Nephron (organoid): ENCODE measurements around the gene TTC21A.

Experiments
- H3K27ac Mint-ChIP-seq, 3 experiments: 2 replicates each; pipeline ENCODE4 v1.8.0; 2020; ENCODE audit warnings: mixed read lengths in 3 of 3, mild to moderate bottlenecking in 2 of 3, moderate library complexity in 1 of 3
- H3K27me3 Mint-ChIP-seq: 2 replicates; pipeline ENCODE4 v1.8.0; 2021; ENCODE audit warnings: low read depth, mild to moderate bottlenecking, moderate library complexity, mixed read lengths
- H3K36me3 Mint-ChIP-seq: 2 replicates; pipeline ENCODE4 v1.8.0; 2020; ENCODE audit warnings: low read depth, mixed read lengths
- H3K4me1 Mint-ChIP-seq: 2 replicates; pipeline ENCODE4 v1.8.0; 2020; ENCODE audit warnings: mixed read lengths
- H3K4me3 Mint-ChIP-seq, 3 experiments: 2 replicates each; pipeline ENCODE4 v1.8.0; 2020; ENCODE audit warnings: mild to moderate bottlenecking in 3 of 3, mixed read lengths in 3 of 3, moderate library complexity in 2 of 3
- H3K9me3 Mint-ChIP-seq: 2 replicates; pipeline ENCODE4 v1.8.0; 2020; ENCODE audit warnings: mixed read lengths
- TF ChIP-seq, protein P1 (sequence below), 3 experiments: fragments of 200-600 bp; sonication (generic); IDR thresholded peaks; one replicate each; pipeline ENCODE4 v1.5.0; 2021; ENCODE audit warnings: antibody characterized with exemption in 3 of 3; ENCODE audit not compliant: unreplicated experiment in 3 of 3

The TTC21A gene

DNA sequence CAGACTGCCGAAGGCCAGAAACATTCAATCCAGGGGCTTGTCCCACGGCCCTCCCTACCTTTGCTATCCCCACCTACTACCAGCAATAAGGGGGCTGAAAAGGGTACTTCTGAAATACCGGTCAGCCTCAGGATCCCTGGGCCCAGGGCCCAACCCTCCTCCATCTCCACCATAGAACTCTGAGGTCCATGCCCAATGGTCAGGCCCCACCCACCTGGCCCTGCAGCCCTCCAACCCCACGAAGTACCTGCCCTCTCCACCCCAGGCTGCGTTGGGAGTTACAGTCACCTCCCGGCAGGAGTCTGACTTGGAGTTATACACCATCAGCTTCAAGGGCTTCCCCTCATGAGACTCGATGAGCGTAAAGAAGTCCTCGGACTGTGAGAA, 7.0 kb upstream of the TTC21A start:
- no peaks in the 10 kb centered on the region for H3K9me3 Mint-ChIP-seq
- H3K27me3 Mint-ChIP-seq = no peaks in the 10 kb centered on the region
- peaks cover 40% of the 10 kb centered on the region for H3K4me1 Mint-ChIP-seq
- peaks cover 21% of the 10 kb centered on the region for H3K36me3 Mint-ChIP-seq
- TF ChIP-seq, protein P1, sequence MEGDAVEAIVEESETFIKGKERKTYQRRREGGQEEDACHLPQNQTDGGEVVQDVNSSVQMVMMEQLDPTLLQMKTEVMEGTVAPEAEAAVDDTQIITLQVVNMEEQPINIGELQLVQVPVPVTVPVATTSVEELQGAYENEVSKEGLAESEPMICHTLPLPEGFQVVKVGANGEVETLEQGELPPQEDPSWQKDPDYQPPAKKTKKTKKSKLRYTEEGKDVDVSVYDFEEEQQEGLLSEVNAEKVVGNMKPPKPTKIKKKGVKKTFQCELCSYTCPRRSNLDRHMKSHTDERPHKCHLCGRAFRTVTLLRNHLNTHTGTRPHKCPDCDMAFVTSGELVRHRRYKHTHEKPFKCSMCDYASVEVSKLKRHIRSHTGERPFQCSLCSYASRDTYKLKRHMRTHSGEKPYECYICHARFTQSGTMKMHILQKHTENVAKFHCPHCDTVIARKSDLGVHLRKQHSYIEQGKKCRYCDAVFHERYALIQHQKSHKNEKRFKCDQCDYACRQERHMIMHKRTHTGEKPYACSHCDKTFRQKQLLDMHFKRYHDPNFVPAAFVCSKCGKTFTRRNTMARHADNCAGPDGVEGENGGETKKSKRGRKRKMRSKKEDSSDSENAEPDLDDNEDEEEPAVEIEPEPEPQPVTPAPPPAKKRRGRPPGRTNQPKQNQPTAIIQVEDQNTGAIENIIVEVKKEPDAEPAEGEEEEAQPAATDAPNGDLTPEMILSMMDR (IDR thresholded peaks at IDR 0.05; ENCODE audit: unreplicated experiment in 3 of 3) = no peak
- no peak overlapping the region for H3K27ac Mint-ChIP-seq
- no peak overlapping the region for H3K4me3 Mint-ChIP-seq

DNA sequence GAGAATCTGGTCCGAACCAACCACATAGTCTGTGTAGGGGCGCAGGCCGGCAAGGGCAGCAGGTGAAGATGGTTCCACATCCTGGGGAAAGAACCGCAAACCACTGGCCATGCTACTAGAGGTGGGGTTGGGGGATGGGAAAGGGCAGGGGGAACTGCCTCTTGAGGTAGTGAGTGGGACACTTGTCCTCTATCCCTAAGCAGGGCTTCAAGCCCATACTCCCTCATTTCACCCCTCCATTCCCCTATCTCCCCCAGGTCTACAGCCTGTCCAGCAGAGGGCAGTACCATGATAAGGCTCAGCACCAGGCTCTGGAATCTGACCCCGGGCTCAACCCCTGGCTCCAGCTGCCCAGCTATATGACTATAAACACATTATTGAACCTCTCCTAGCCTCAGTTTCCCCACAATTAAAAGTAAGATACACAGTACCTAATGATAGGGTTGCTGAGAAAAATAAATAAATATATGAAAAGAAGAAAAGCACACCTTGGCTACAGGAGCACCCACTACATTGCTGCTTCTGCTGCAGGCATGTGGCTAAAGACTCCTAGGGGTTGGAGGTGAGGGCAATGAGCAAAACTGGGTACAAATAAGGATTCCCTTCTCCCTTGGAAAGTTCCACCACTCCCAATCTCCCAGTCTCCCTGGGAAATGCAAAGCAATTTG, 6.3 kb upstream of the TTC21A start:
- Mint-ChIP-seq H3K36me3 (peaks cover 17% of the 10 kb centered on the region), H3K9me3 (no peaks in the 10 kb centered on the region), H3K27me3 (no peaks in the 10 kb centered on the region), H3K4me3 (no peak overlapping the region), H3K4me1 (peaks cover 40% of the 10 kb centered on the region), H3K27ac (no peak overlapping the region)
- TF ChIP-seq, protein P1 (IDR thresholded peaks at IDR 0.05; ENCODE audit: unreplicated experiment in 3 of 3) = peak; percentile 26 to 53 (median 41)

DNA sequence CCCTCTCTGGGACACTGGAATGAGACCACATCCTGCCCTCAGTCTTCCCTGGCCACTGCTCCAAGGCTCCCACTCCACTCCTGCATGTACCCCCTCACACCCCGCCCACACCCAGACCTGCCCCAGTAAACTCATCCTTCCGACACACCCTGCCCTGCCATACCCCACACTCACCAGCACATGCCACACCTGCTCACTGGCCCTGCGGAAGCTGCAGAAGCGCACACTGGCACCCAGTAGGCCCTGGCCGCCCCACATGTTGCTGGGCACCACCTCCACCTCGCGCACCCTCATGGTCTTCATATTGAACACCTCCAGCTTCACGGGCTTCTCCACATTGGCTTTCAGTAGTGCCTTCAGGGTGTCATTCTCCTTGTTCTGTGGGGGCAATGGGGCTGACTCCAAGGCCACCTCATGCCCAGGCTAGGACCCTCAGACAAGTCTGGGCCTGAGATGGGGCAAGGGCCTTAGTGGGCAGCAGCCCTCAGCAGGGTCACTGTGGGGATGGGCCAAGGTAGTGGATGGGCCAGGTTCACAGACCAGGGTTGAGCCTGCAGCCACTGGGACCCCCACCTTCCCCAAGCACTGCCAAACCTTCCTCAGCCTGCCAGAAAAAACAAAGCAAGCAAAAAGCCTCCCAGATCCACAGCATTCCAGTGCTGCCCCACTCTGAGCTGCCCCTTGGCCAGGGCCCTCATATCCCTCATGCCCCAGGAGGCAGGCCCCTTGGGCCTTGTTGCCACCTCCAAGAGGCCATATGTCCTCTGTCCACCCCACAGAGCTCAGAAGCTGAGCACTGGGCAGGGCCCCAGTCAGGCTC, 4.8 kb upstream of the TTC21A start:
- TF ChIP-seq, protein P1 (IDR thresholded peaks at IDR 0.05; ENCODE audit: unreplicated experiment in 3 of 3) = no peak
- Mint-ChIP-seq H3K4me1 (peaks cover 34% of the 10 kb centered on the region), H3K27me3 (no peaks in the 10 kb centered on the region), H3K4me3 (peak overlapping the region in 1 of 3 experiments; percentile 30), H3K9me3 (no peaks in the 10 kb centered on the region), H3K27ac (peak overlapping the region; percentile 11 to 32 (median 31)), H3K36me3 (peaks cover 7% of the 10 kb centered on the region)

DNA sequence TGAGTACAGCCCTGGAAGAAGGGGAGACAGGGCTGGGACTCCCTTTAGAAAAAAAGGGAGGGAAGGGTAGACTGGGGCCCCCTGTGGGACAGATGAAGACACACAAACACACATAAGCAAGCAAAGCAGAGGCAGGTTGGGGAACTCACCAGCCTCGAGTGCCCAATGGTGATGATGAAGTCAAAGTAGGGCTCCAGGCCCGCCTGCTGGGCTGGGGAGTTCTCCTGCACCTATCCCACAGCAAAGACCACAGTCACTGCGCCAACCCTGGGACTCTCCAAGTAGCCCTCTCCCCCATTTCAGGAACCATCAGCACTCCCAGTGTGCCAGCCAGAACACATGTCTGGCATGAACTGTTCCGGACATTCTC, 4.2 kb upstream of the TTC21A start:
- no peaks in the 10 kb centered on the region for H3K9me3 Mint-ChIP-seq
- peaks cover 7% of the 10 kb centered on the region for H3K36me3 Mint-ChIP-seq

DNA sequence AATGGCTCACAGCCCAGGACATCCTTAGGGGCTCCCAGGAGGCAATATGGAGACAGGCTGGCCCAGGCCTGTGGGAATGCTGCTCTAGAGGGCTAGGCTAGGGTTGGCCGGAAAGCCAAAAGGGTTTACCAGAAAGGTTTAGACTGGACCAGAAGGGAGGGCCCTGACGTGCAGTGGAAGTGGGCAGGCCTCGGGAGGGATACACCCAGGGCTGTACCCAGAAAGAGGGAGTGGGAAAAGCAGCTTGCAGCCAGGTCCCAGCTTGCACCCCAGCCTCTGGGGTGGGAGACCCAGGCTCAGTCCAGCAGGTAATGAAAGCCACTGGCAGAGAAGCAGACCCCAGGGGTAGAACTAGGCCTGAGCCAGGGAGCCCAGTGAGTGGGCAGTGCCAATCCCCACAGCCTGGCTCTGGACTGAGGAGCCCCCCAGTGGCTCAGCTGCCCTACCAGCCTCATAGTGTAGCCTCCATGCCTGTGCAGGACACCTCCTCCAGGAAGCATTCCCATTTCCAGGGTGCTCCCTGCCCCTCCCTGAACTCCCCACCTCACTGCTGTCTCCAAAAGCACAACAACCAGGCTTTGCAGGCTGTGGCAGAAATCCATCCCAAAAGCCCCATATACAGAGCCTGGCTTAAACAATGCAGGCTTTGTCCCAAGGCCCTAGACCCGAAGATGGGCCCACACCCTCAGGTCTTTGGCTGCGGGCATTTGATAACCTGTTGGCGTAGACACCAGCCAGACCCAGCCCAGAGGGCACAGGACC, 3.5 kb upstream of the TTC21A start:
- TF ChIP-seq, protein P1 (IDR thresholded peaks at IDR 0.05; ENCODE audit: unreplicated experiment in 3 of 3) = no peak
- no peaks in the 10 kb centered on the region for H3K9me3 Mint-ChIP-seq
- peaks cover 46% of the 10 kb centered on the region for H3K4me1 Mint-ChIP-seq
- peaks cover 7% of the 10 kb centered on the region for H3K36me3 Mint-ChIP-seq
- peak overlapping the region; percentile 43 to 90 (median 70) for H3K4me3 Mint-ChIP-seq
- peak overlapping the region in 1 of 3 experiments; percentile 31 for H3K27ac Mint-ChIP-seq
- no peaks in the 10 kb centered on the region for H3K27me3 Mint-ChIP-seq

More for the DNA sequence above, 4.2 kb upstream of the TTC21A start:
- Mint-ChIP-seq H3K27me3 (no peaks in the 10 kb centered on the region), H3K27ac (peak overlapping the region in 1 of 3 experiments; percentile 31), H3K4me1 (peaks cover 40% of the 10 kb centered on the region), H3K4me3 (no peak overlapping the region)
- TF ChIP-seq, protein P1 (IDR thresholded peaks at IDR 0.05; ENCODE audit: unreplicated experiment in 3 of 3) = no peak
